ENCODE data around the gene DPF3.

The DPF3 gene

GRCh38 chr14:72822946-72823611 lies 70.8 kb downstream of the DPF3 start:
- H3K9me3 ChIP-seq (replicated peaks; ENCODE audit: insufficient read depth, low read length): no peaks in the 10 kb centered on the region
- H3K27me3 ChIP-seq (replicated peaks; ENCODE audit: insufficient read depth, low read length): no peaks in the 10 kb centered on the region
- no peak for TF ChIP-seq EZH2 (optimal IDR thresholded peaks at IDR 0.05; ENCODE audit: low read depth, low read length)
- no peak for TF ChIP-seq EZH2phosphoT487 (IDR thresholded peaks at IDR 0.05; ENCODE audit: low read length)
- TF ChIP-seq, protein P1, sequence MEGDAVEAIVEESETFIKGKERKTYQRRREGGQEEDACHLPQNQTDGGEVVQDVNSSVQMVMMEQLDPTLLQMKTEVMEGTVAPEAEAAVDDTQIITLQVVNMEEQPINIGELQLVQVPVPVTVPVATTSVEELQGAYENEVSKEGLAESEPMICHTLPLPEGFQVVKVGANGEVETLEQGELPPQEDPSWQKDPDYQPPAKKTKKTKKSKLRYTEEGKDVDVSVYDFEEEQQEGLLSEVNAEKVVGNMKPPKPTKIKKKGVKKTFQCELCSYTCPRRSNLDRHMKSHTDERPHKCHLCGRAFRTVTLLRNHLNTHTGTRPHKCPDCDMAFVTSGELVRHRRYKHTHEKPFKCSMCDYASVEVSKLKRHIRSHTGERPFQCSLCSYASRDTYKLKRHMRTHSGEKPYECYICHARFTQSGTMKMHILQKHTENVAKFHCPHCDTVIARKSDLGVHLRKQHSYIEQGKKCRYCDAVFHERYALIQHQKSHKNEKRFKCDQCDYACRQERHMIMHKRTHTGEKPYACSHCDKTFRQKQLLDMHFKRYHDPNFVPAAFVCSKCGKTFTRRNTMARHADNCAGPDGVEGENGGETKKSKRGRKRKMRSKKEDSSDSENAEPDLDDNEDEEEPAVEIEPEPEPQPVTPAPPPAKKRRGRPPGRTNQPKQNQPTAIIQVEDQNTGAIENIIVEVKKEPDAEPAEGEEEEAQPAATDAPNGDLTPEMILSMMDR (IDR thresholded peaks at IDR 0.05; ENCODE audit: low read length): no peak
- no peak overlapping the region for H3K4me3 ChIP-seq (ENCODE audit: low read length)
- H3K79me2 ChIP-seq (ENCODE audit: low read length): peaks cover 90% of the 10 kb centered on the region
- H4K20me1 ChIP-seq (ENCODE audit: insufficient read depth, low read length): no peaks in the 10 kb centered on the region
- DNase-seq: no peak
- no peak overlapping the region for H3K27ac ChIP-seq (ENCODE audit: low read length)
- no peaks in the 10 kb centered on the region for H3K4me1 ChIP-seq (ENCODE audit: low read length)
- no peak overlapping the region for H3K4me2 ChIP-seq (ENCODE audit: low read depth, low read length)
- H3F3A ChIP-seq (ENCODE audit: insufficient read depth, low read length): no peaks in the 10 kb centered on the region
- no peak overlapping the region for H2AFZ ChIP-seq (ENCODE audit: low read length)
- H3K9me2 ChIP-seq (replicated peaks; ENCODE audit: insufficient read depth, low read length): no peaks in the 10 kb centered on the region
- H3K9ac ChIP-seq (ENCODE audit: low read length): no peak overlapping the region
- H3K36me3 ChIP-seq (replicated peaks; ENCODE audit: insufficient read depth, low read length): no peaks in the 10 kb centered on the region

- Histone ChIP-seq H3K4me3 (ENCODE audit: low read length) (no peak overlapping the region), H3K27ac (ENCODE audit: low read length) (no peak overlapping the region), H3K4me1 (ENCODE audit: low read length) (no peaks in the 10 kb centered on the region), H3K27me3 (replicated peaks; ENCODE audit: insufficient read depth, low read length) (no peaks in the 10 kb centered on the region), H4K20me1 (ENCODE audit: insufficient read depth, low read length) (no peaks in the 10 kb centered on the region; the same call in 1 of the 2 replicates), H3K79me2 (ENCODE audit: low read length) (peaks cover 97% of the 10 kb centered on the region), H3K36me3 (replicated peaks; ENCODE audit: insufficient read depth, low read length) (no peaks in the 10 kb centered on the region), H3F3A (ENCODE audit: insufficient read depth, low read length) (no peaks in the 10 kb centered on the region), H3K4me2 (ENCODE audit: low read depth, low read length) (no peak overlapping the region), H3K9me3 (replicated peaks; ENCODE audit: insufficient read depth, low read length) (no peaks in the 10 kb centered on the region), H2AFZ (ENCODE audit: low read length) (no peak overlapping the region), H3K9me2 (replicated peaks; ENCODE audit: insufficient read depth, low read length) (no peaks in the 10 kb centered on the region), H3K9ac (ENCODE audit: low read length) (no peak overlapping the region)
- no peak for DNase-seq
- TF ChIP-seq EZH2 (optimal IDR thresholded peaks at IDR 0.05; ENCODE audit: low read depth, low read length) (no peak), EZH2phosphoT487 (IDR thresholded peaks at IDR 0.05; ENCODE audit: low read length) (no peak)
- TF ChIP-seq, protein P1 (IDR thresholded peaks at IDR 0.05; ENCODE audit: low read length): no peak
Measured at GRCh38 chr14:72818998-72819397, 74.9 kb downstream of the DPF3 start.

GRCh38 chr14:72816287-72816686 lies 77.6 kb downstream of the DPF3 start:
- no peak overlapping the region for H3K27ac ChIP-seq (ENCODE audit: low read length)
- DNase-seq: no peak
- H3K9me3 ChIP-seq (replicated peaks; ENCODE audit: insufficient read depth, low read length): no peaks in the 10 kb centered on the region
- no peak overlapping the region for H3K4me3 ChIP-seq (ENCODE audit: low read length)
- H3F3A ChIP-seq (ENCODE audit: insufficient read depth, low read length): no peaks in the 10 kb centered on the region
- H3K79me2 ChIP-seq (ENCODE audit: low read length): peaks cover 98% of the 10 kb centered on the region
- H2AFZ ChIP-seq (ENCODE audit: low read length): no peak overlapping the region
- H3K4me2 ChIP-seq (ENCODE audit: low read depth, low read length): no peak overlapping the region
- H3K9ac ChIP-seq (ENCODE audit: low read length): no peak overlapping the region
- no peaks in the 10 kb centered on the region for H3K4me1 ChIP-seq (ENCODE audit: low read length)
- H4K20me1 ChIP-seq (ENCODE audit: insufficient read depth, low read length): no peaks in the 10 kb centered on the region; the same call in 1 of the 2 replicates
- H3K9me2 ChIP-seq (replicated peaks; ENCODE audit: insufficient read depth, low read length): no peaks in the 10 kb centered on the region
- TF ChIP-seq, protein P1 (IDR thresholded peaks at IDR 0.05; ENCODE audit: low read length): no peak
- TF ChIP-seq EZH2 (optimal IDR thresholded peaks at IDR 0.05; ENCODE audit: low read depth, low read length) (no peak), EZH2phosphoT487 (IDR thresholded peaks at IDR 0.05; ENCODE audit: low read length) (no peak)
- H3K27me3 ChIP-seq (replicated peaks; ENCODE audit: insufficient read depth, low read length): no peaks in the 10 kb centered on the region
- H3K36me3 ChIP-seq (replicated peaks; ENCODE audit: insufficient read depth, low read length): no peaks in the 10 kb centered on the region
